GM19452 (cell line): ENCODE results near the gene CEP20.

Source experiments
- ATAC-seq: cut with Tn5 transposase; IDR thresholded peaks from one replicate; pipeline ENCODE4 v1.9.1; 2021; ENCODE audit not compliant: unreplicated experiment

Gene CEP20

DNA sequence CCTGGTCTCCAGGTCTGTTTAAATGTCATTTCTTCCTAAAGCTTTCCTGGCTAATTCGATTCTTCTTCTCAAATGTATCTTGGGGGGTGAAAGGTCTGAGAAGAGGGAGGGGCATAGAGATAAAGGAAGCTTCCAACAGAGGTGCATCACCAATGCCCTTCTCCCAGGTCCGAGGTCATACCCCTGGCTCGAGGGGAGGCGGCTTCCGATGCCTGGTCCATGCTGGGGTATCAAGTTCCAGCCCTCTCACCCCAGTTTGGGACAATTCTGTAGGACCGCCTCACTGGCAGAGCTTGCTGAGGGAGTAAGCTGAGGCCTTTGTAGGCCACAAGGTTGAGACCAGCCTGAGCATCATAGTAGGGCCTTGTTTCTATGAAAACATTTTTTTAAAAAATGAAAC lies 10.3 kb upstream of the CEP20 start:
- ATAC-seq, result no peak

- peak; percentile 48 for ATAC-seq
These were observed 9.4 kb upstream of the CEP20 start for GRCh38 chr16:15897834-15898254.

- no peak for ATAC-seq
These were observed 8.8 kb upstream of the CEP20 start for GRCh38 chr16:15897121-15897780.

GRCh38 chr16:15894571-15895374 lies 6.4 kb upstream of the CEP20 start:
- ATAC-seq, result no peak

DNA sequence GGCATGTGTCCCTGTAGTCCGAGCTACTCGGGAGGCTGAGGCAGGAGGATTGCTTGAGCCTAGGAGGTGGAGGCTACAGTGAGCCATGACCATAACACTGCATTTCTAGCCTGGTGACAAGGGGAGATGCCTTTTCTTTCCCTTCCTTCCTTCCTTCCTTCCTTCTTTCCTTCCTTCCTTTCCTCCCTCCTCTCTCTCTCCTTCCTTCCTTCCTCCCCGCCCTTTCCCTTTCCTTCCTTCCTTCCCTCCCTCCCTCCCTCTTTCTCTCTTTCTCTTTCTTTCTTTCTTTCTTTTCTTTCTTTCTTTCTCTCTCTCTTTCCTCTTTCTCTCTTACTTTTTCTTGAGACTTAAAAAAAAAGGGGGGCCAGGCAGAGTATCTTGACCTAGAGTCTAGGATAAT lies 3.1 kb upstream of the CEP20 start:
- no peak for ATAC-seq

- no peak for ATAC-seq
These were observed 1.1 kb downstream of the CEP20 start for GRCh38 chr16:15887283-15887682.

- ATAC-seq, result no peak
These were observed 2.3 kb downstream of the CEP20 start for GRCh38 chr16:15886078-15886477.

DNA sequence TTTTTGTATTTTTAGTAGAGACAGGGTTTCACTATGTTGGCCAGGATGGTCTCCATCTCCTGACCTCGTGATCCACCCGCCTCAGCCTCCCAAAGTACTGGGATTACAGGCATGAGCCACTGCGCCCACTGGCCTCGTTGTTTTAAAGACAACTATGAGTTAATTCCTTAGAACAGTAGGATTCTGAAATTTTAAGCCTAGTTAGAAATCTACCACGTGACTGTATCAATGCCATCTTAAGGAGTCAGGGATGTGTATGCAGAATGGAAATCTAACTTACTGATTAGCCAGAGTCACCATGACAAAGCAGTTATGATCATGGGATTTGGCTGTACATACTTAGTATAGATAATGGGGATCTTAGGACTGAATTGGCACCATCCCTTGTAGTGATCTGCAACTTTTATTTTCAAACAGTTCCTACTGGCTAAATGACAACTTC lies 2.8 kb downstream of the CEP20 start:
- ATAC-seq, result no peak

DNA sequence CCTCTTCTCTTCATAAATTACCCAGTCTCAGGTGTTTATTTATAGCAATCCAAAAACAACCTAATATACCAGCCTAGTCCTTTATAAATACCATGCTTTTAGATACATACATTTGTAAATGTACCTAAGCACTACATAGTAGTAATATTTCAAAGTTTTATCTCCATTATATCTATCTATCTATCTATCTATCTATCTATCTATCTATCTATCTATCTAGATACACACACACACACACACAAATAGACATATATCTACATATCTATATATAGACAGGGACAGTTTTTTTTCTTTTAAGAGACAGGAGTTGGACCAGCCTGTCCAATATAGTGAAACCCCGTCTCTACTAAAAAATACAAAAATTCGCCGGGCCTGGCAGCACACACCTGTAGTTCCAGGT lies 5.8 kb downstream of the CEP20 start:
- no peak for ATAC-seq

DNA sequence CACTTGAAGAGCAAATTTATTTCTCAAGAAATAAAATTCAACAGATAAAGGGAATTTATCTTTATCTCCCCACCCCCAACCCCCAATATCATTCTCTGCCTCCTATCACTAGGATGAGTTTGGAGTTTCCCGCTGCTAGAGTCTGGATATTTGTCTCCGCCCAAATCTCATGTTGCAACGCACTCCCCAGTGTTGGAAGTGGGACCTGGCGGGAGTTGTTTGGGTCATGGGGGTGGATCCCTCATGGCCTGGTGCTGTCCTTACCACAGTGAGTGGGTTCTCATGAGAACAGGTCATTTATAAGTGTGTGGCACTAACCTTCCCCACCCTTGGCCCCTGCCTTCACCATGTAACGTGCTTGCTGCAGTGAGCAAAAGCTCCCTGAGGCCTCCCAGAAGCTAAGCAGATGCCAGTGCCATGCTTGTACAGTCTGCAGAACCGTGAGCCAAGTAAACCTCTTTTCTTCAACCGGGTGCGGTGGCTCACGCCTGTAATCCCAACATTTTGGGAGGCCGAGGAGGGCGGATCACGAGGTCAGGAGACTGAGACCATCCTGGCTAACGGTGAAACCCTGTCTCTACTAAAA lies 6.5 kb downstream of the CEP20 start:
- ATAC-seq, result no peak

GRCh38 chr16:15880434-15881308 lies 7.7 kb downstream of the CEP20 start:
- no peak for ATAC-seq

GRCh38 chr16:15879255-15879811 lies 9.1 kb downstream of the CEP20 start:
- ATAC-seq, result no peak

DNA sequence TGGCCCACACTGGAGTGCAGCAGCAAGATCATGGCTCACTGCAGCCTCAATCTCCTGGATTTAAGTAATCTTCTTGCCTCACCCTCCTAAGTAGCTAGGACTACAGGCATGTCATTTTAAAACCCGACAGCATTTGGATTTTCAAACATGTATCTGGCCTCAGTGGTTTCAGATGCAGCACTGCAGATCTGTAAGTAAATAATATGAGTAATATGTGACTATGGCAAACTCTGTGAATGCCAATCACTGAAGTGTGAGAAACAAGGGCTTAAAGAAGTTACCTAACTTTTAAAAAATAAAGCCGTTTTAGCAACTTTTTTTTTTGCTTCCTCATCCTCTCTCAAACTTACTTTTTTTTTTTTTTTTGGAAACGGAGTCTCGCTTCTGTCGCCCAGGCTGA lies 11.9 kb downstream of the CEP20 start:
- ATAC-seq, result no peak

- ATAC-seq, result no peak
These were observed 13.6 kb downstream of the CEP20 start for GRCh38 chr16:15874745-15875314.

- no peak for ATAC-seq
These were observed 14.7 kb downstream of the CEP20 start for GRCh38 chr16:15873737-15874136.

DNA sequence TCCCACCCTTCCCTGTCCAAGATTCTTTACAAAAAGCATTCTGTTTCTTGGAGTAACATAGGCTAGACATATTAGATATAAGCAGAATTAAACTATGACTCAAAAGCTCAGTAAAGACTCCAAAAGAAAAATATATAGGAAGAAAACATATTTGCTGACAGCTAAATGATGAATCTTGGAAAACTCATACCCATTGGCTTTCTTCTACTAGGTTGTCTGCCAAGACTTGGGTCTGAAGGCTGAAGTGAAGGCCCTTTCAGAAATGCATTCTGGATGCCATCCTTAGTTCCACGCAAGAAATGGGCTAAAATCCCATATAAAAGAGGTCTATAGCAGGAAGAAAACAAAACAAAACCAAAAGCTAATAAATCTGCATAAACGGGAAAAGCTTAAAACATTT lies 15.1 kb downstream of the CEP20 start:
- ATAC-seq, result no peak

DNA sequence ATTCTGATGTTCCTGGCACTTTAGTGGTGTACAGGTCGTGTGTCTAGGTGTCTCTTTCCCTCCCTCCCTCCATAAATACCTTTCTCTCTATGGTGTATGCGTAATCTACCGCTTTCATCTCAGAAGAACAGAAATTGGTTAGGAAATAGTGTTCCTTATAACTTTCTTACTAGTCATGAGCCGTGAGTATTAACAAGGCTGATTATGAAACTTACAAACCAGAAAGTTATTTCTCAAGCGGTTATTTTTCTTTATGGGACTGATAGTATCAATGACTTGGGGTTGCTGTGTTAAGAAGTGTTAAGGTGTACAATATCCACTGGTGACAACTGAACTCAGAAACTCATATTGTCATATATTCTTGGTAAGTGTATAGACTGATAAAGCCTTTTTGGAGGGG lies 18.4 kb downstream of the CEP20 start:
- ATAC-seq, result no peak

- ATAC-seq, result no peak
These were observed 22.0 kb downstream of the CEP20 start for GRCh38 chr16:15866451-15866850.

- ATAC-seq, result no peak
These were observed 22.7 kb downstream of the CEP20 start for GRCh38 chr16:15865742-15866141.

GRCh38 chr16:15864939-15865338 lies 23.5 kb downstream of the CEP20 start:
- ATAC-seq, result no peak

GRCh38 chr16:15861996-15862395 lies 26.4 kb downstream of the CEP20 start:
- ATAC-seq, result no peak
